ENCODE results near the gene ZNF688. TPM values are rescaled to one million over a fixed set of nuclear protein-coding genes. Genes with fewer than 3 reads are reported as not detected.
"Not testable (repeated sequence)": the region's sequence is repeated elsewhere in the genome, so short reads cannot be mapped to it uniquely, and the experiment has no call there.

The ZNF688 gene
- total RNA-seq, 1 donor from 2014 or later = 23.5 TPM

DNA sequence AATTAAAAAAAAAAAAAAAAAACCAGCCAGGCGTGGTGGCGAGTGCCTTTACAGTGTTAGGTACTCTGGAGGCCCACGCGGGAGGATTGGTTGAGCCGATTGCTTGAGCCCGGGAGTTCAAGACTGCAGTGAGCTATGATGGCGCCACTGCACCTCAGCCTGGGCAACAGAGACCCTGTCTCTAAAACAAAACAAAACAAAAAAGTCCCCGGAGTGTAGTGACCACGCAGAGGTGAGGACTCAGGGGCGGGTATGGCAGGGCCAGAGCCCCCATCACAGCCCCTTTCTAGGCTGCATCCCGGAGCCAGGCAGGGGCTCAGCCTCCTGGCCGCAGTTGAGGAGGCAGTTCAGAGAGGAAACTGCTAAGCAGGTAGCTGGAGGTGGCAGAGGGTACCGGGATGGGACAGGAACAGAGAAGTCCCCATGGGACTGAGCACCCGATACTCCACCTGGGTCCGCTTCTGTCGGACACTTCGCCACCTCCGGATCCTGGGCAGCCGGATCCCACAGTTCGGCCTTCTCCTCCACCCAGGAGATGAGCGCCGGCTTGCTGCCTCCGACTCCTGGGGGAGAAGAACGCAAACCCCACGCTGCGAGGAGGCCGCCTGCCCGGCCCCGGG lies 37.7 kb downstream of the ZNF688 start:
- no peak for DNase-seq (ENCODE audit: low spot score)

DNA sequence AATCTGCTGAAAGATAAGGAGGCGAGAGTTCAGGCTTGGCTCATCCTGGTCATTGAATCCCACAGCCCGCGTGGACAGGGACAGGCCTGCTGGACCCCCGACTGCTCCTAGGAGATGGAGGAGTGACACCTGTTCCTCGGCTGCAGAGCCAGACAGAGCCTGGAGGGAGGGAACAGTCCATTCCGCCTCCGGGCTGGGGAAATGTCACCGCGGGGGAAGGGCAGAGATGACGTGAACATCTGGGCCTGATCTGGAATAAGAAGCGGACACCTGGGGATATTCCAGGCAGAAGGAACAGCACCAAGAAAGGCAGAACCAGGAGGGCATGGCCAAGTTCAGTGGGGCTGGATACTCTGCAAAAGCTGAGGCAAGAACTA lies 38.4 kb downstream of the ZNF688 start:
- no peak for DNase-seq (ENCODE audit: low spot score)

DNA sequence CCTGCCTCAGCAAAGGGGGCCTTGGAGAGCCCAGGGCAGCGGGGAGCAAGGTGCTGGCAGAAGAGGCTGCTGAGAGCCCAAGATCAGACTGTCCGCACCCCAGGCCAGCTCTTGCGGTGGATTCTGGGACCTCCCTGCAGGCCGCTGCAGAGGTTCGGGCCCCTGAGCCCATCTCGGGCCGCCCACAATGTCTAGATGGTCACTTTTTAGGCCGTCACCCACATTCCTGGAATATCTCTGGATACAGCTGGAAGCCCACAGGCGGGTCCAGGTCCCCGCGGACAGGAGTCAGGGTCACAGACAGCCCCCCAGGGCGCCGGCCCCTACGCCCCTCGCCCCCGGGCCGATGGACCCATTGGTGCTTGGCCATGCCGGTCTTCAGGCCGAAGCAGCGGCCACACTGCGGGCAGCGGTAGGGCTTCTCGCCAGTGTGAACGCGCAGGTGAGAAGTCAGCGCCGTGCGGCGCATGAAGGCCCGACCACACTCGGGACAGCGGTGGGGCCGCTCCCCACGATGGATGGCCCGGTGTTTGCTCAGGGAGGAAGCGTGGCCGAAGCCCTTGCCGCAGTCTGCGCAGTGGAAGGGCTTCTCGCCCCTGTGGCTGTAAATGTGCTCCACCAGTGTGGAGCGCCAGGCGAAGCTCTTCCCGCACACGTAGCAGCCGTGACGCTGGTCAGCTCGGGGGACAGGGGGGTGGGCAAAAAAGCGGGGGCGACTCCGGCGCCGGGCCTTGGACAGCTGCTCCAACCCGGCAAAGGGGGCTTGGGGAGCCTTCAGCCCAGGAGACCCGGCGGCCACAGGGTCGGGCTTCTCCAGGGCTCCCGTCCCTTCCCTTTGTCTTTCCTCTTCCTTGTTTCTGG lies 39.0 kb downstream of the ZNF688 start:
- no peak for DNase-seq (ENCODE audit: low spot score)

GRCh38 chr16:30530163-30531037 lies 41.1 kb downstream of the ZNF688 start:
- DNase-seq (ENCODE audit: low spot score) = no peak

DNA sequence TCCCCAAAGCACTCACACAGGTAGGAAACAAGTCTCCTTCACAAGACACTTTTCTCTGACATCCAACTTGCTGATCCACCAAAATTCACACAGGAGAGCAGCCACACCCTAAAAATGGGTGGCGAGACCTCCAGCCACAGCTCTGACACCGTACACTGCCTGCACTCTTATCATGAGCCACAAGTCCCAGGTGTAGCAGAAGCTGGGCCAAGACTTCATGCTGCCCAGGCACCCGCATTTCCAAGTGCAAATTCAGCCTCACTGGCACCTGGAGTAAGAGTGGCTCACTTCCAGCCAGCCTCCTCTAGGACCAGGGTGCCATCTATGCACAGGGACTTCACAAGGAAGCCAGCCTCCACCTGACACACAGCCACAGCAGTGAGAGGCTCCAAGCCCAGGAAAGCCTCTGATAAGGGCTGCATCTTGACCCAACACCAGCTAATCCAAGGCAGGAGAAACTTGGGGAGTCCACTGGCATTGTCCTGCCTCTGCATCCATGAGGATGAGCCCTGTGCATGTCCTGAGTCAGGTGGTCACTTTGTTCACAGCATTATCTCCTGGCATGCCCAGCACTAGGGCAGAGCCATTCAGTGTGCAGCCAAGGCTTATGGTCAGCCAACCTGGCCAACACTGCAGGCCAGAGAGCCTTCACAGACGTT lies 42.6 kb downstream of the ZNF688 start:
- no peak for DNase-seq (ENCODE audit: low spot score)

DNA sequence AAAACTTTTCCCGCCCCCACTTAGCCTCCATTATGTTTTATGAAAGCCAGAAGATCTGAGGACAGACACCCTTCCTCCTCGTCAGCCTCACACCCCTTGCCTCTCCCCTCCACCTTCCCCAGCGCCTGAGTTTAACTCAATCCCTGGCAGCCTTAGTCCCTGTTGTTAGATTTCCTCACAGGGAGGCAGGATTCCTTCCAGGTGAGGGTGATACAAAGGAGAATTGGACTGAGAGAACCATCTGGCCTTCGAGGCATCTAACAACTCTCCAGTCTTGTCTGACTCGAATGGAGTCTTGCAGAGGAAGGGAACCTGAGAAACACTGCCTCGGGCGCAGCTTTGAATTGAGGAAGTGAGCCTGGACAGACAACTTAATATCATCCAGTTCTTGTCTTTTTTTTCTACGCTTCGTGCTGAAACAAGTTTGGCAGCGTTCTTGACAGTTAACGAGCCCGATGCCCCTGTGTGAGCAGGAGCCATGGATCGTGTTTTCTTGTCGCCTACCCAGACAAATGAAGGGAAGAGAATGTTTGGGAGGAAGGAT lies 43.8 kb downstream of the ZNF688 start:
- no peak for DNase-seq (ENCODE audit: low spot score)

DNA sequence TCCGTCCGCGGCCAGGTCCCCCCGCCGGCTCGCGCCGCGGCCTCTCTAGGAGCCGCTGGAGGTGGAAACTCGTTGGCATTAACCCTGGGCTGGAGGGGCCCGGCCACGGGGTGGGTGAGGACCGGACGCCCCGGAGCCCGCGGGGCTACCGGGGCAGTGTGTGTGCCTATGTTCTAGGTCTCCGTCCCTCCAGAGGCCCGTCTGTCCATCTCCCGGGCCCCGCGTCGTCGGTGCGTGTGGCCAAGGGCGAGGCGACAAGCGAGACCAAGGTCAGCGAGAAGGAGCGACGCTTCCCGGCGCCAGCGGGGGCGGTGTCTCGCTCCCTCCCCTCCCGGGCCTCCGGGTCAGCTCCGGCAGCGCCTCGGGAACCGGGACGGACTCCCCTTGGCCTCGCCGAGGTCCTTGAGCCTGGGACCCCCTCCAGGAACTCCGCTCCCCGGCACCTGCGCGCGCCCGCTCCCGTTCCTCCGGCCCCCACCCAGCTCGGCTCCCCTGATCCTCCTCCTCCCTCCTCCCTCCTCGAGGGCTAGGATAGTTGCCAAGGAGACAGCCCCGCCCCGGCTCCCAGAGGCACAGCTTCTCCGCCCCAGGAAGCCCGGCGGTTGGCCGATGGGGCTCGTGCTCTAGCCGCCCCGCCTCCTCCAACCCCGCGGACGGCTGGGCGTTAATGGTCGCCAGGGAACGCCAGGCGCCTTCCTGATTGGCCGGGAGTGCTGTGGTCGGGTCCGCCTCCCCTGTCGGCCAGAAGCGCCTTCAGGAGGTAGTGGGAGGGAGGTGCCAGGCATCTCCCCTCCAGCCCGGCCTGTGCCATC lies 44.5 kb downstream of the ZNF688 start:
- DNase-seq (ENCODE audit: low spot score) = peak; percentile 98

GRCh38 chr16:30526137-30526822 lies 45.2 kb downstream of the ZNF688 start, which contains the start of gene ZNF768:
Gene ZNF768 (minus strand): TSS chr16:30526566. CDS start chr16:30526413, 153 bp downstream.
- DNase-seq (ENCODE audit: low spot score) = no peak

DNA sequence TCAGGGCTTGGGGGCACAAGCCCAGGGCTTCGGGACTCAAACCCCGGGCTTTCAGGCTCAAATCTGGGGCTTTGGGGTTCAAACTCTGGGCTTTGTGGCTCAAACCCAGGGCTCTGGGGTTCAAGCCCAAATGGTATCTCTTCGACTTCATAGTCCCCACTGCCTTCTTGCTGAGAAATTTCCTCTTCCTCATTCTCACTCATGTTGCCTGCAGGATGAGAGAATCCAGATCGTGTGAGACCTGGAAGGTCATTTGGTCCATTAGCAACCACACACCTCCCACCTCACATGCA lies 45.7 kb downstream of the ZNF688 start:
- DNase-seq (ENCODE audit: low spot score) = no peak

DNA sequence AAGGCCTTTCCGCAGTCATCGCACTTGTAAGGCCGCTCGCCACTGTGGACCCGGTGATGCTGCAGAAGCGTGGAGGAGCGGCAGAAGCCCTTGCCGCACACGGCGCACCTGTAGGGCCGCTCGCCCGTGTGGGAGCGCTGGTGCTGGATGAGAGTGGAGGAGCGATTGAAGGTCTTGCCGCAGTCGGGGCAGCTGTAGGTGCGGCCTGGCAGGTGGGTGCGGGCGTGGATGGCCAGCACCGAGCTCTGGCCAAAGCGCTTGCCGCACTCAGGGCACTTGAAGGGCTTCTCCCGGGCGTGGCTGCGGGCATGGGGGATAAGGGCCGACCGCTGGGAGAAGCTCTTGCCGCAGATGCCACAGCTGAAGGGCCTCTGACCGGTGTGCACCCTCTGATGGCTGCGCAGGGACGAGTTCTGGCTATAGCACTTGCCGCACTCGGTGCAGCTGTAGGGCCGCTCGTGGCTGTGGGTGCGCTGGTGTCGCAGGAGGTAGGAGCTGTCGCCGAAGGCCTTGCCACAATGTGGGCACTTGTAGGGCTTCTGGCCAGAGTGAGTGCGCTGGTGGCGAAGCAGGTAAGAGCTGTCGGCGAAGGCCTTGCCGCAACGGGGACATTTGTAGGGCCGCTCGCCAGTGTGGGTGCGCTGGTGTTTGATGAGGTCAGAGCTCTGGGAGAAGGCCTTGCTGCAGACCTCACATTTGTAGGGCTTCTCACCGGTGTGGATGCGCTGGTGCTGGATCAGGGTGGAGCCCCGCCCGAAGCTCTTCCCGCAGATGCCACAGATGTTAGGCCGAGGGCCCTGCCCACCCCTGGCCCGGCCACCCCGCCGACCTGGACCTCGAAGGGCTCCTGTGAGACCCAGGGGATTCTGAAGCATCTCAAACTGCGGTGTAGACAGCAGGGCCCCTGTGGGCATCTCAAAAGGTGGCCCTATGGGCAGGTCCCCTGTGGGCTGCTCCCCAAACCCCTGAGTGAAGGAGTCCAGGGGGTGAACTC lies 46.6 kb downstream of the ZNF688 start:
- DNase-seq (ENCODE audit: low spot score) = no peak

DNA sequence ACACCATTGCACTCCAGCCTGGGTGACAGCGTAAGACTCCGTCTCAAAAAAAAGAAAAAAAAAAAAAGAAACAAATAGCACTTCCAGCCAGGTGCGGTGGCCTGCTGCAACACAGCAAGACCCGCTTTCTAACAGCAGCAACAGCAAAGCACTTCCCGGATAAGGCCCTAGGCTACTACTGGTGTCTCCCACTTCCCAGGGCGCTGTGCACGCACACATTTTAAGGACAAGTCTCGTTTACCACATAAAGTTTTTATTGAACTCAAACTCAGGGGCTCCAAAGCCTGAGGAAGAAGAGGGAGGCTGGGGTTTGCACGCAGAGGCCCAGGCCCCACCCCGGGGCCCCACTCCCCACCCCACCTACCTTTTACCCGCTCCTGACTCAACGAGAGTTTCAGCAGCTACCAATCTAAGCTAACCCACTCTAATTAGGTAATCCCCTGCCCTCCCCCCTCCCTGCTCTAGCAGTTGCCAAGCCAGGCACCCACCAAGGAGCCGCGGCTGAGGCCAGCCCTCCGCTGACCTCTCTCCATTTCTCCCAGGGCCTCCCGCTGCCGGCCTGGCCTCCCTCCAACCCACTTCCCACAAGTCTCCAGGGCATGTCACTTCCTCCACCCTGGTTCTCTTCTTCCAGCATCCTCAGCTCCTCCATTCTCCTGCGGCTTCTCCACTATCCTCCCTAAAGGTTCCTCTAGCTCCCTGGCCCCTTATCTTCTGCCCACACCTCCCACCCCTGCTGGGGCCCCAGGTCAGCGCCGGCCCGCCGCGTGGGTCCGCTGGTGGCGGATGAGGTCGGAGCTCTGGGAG lies 47.5 kb downstream of the ZNF688 start:
- DNase-seq (ENCODE audit: low spot score) = no peak

- not testable (repeated sequence) for DNase-seq (ENCODE audit: low spot score)
Measured at GRCh38 chr16:30522702-30523463, 48.6 kb downstream of the ZNF688 start.

DNA sequence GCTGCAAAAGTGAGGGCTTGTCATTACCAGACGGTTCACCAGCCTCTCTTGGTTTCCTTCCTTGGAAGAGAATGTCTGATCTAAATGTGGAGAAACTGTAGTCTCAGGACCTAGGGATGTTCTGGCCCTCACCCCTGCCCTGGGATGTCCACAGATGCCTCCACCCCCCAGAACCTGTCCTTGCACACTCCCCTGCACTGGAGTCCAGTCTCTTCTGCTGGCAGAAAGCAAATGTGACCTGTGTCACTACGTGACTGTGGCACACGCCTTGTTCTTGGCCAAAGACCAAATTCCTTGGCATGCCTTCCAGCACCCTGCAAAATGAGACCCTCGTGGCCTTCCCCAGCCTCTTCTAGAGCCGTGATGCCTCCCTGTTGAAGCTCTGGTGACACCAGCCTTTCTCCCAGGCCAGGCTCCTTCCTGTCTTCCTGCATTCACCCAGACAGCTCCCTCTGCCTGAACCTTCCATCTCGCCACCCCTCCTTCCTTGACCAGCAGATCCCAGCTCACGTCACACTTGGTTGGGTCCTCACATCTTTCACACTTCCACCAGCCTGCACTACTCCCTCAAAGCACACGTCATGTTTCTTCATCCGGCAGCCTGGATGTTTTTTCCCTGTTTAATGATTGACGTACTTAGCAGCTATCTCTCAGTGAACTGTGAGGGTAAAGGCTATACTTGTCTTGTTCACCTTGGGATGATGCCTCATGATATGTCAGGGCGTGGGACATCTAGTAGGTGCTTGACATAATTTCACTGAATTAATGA lies 49.5 kb downstream of the ZNF688 start:
- DNase-seq (ENCODE audit: low spot score) = peak; percentile 38

DNA sequence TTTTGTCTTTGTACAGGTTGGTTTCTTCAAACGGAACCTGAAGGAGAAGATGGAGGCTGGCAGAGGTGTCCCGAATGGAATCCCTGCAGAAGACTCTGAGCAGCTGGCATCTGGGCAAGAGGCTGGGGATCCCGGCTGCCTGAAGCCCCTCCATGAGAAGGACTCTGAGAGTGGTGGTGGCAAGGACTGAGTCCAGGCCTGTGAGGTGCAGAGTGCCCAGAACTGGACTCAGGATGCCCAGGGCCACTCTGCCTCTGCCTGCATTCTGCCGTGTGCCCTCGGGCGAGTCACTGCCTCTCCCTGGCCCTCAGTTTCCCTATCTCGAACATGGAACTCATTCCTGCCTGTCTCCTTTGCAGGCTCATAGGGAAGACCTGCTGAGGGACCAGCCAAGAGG lies 50.0 kb downstream of the ZNF688 start:
- no peak for DNase-seq (ENCODE audit: low spot score)

All from mucosa of gallbladder (tissue), 1 donor.